ENCODE results near the gene BANP.
"Not testable (repeated sequence)": the region's sequence is repeated elsewhere in the genome, so short reads cannot be mapped to it uniquely, and the experiment has no call there.

BANP gene

DNA sequence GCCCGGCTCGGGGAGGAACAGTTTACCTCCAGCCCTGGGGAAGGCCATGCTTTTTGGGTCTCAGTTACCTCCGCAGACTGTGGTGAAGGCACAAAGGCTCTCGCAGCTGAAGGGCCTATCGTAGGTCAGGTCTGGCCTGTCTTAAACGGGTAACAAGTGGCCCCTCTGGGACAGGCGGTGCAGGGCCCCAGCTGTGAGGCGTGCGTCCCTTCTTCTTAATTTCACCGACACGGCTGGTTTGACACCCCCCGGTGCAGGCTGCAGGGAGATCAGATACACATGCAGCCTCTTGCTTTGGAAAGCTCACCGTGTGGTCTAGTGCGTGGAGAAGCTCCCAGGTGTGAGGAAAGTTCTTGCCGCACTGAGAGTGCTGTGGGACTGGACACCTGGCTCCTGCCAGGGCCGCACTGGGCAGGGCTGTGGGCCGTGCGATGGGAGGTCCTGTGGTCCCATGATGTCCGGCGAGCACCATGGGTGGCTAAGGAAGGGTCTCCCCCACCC is 162.4 kb downstream of the BANP start:
- Histone ChIP-seq H3K4me3 (ENCODE audit: low read depth, low read length) (no peak overlapping the region), H3K27ac (no peak overlapping the region), H3K27me3 (replicated peaks) (no peaks in the 10 kb centered on the region), H3K36me3 (replicated peaks) (no peaks in the 10 kb centered on the region)
- no peak for DNase-seq
- in situ Hi-C loops (cut with HindIII; ENCODE audit: low pct_ligation_motif_present, low sequenced_read_pairs) = no loop called here
- TF ChIP-seq, protein P1, sequence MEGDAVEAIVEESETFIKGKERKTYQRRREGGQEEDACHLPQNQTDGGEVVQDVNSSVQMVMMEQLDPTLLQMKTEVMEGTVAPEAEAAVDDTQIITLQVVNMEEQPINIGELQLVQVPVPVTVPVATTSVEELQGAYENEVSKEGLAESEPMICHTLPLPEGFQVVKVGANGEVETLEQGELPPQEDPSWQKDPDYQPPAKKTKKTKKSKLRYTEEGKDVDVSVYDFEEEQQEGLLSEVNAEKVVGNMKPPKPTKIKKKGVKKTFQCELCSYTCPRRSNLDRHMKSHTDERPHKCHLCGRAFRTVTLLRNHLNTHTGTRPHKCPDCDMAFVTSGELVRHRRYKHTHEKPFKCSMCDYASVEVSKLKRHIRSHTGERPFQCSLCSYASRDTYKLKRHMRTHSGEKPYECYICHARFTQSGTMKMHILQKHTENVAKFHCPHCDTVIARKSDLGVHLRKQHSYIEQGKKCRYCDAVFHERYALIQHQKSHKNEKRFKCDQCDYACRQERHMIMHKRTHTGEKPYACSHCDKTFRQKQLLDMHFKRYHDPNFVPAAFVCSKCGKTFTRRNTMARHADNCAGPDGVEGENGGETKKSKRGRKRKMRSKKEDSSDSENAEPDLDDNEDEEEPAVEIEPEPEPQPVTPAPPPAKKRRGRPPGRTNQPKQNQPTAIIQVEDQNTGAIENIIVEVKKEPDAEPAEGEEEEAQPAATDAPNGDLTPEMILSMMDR (IDR thresholded peaks at IDR 0.05; ENCODE audit: low read depth, low read length, missing control alignments) = no peak

GRCh38 chr16:88114541-88115228 is 163.5 kb downstream of the BANP start:
- H3K36me3 ChIP-seq (replicated peaks); H3K27ac ChIP-seq; in situ Hi-C loops (cut with HindIII; ENCODE audit: low pct_ligation_motif_present, low sequenced_read_pairs); H3K27me3 ChIP-seq (replicated peaks); DNase-seq; H3K4me3 ChIP-seq (ENCODE audit: low read depth, low read length): not testable (repeated sequence)

- Histone ChIP-seq H3K4me3 (ENCODE audit: low read depth, low read length) (no peak overlapping the region), H3K36me3 (replicated peaks) (no peaks in the 10 kb centered on the region), H3K27me3 (replicated peaks) (no peaks in the 10 kb centered on the region), H3K27ac (no peak overlapping the region)
- in situ Hi-C loops (cut with HindIII; ENCODE audit: low pct_ligation_motif_present, low sequenced_read_pairs) = no loop called here
- TF ChIP-seq, protein P1 (IDR thresholded peaks at IDR 0.05; ENCODE audit: low read depth, low read length, missing control alignments) = no peak
- no peak for DNase-seq
Observed at GRCh38 chr16:88116121-88116520, 164.9 kb downstream of the BANP start.

GRCh38 chr16:88117476-88117868 is 166.2 kb downstream of the BANP start:
- Histone ChIP-seq H3K4me3 (ENCODE audit: low read depth, low read length) (no peak overlapping the region), H3K27me3 (replicated peaks) (no peaks in the 10 kb centered on the region), H3K27ac (no peak overlapping the region), H3K36me3 (replicated peaks) (no peaks in the 10 kb centered on the region)
- in situ Hi-C loops (cut with HindIII; ENCODE audit: low pct_ligation_motif_present, low sequenced_read_pairs) = no loop called here
- TF ChIP-seq, protein P1 (IDR thresholded peaks at IDR 0.05; ENCODE audit: low read depth, low read length, missing control alignments) = no peak
- no peak for DNase-seq

- no peak overlapping the region for H3K4me3 ChIP-seq (ENCODE audit: low read depth, low read length)
- no peaks in the 10 kb centered on the region for H3K27me3 ChIP-seq (replicated peaks)
- H3K27ac ChIP-seq = peak overlapping the region; percentile 87
- H3K36me3 ChIP-seq (replicated peaks) = no peaks in the 10 kb centered on the region
- TF ChIP-seq, protein P1 (IDR thresholded peaks at IDR 0.05; ENCODE audit: low read depth, low read length, missing control alignments) = no peak
- peak; percentile 4 for DNase-seq
- in situ Hi-C loops (cut with HindIII; ENCODE audit: low pct_ligation_motif_present, low sequenced_read_pairs) = no loop called here
Observed at GRCh38 chr16:88118376-88118775, 167.1 kb downstream of the BANP start.

- in situ Hi-C loops (cut with HindIII; ENCODE audit: low pct_ligation_motif_present, low sequenced_read_pairs); H3K4me3 ChIP-seq (ENCODE audit: low read depth, low read length); H3K36me3 ChIP-seq (replicated peaks); H3K27me3 ChIP-seq (replicated peaks): not testable (repeated sequence)
- H3K27ac ChIP-seq = peak overlapping the region; percentile 87
- peak; percentile 89 for DNase-seq
- TF ChIP-seq, protein P1 (IDR thresholded peaks at IDR 0.05; ENCODE audit: low read depth, low read length, missing control alignments) = peak; percentile 14
Observed at GRCh38 chr16:88118852-88119741, 167.9 kb downstream of the BANP start.

- H3K27ac ChIP-seq; H3K27me3 ChIP-seq (replicated peaks); DNase-seq; H3K4me3 ChIP-seq (ENCODE audit: low read depth, low read length); in situ Hi-C loops (cut with HindIII; ENCODE audit: low pct_ligation_motif_present, low sequenced_read_pairs); H3K36me3 ChIP-seq (replicated peaks): not testable (repeated sequence)
Observed at GRCh38 chr16:88119881-88120751, 168.9 kb downstream of the BANP start.
